ENCODE data around the gene GSTA2.
"Not testable (repeated sequence)": the region's sequence is repeated elsewhere in the genome, so short reads cannot be mapped to it uniquely, and the experiment has no call there.

GSTA2 gene

DNA sequence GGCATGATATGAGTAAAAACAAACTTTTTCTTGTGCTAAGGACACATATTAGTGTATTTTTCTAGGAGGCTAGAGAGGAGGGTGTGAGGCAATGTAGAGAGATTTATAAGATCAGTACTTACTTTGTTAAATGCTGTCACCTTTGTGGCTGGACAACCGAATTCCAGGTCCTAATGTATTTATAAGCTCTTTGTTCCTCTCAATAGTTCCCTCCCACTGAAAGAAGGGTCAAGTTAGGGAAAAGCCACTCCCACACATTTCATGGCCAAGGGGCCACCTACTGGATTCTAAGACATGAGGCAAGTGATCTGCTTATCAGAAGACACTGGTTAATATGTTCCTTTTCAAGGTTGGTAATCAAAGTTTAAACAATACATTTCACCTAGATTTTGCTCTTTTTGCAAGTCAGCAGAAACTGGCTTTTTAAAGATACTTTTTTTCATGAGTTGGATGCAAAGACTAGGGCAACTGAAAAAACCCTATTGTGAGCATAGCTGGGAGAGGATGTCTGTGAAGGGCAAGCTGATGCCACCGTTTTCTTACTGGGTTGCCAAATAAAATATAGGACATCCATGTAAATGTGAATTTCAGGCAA, at the start of gene GSTA2:
Gene GSTA2, minus strand, starts transcription at position 154 of the 595 bp plus-strand sequence. CDS start 5,528 bp downstream, outside the sequence.
- DNase-seq, result not testable (repeated sequence)

DNA sequence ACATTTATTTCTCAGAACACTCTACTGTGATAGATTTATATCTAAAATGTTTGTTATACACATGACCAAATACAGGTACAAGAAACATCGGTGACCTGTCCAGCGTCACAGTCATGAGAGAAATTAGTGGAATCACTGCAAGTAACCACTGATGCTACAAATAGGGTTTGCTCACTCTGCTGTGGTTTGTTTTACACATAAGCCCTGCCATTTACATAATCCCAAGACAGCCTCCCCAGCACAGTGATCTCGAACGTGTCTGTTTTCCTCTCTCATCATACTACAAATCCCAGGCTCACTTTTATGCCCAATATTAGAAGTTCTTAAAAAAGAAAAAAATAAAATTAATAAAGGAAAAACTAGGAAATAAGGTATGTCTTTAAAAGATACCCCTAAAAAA, 46.5 kb upstream of the GSTA2 start:
- DNase-seq, result not testable (repeated sequence)

DNA sequence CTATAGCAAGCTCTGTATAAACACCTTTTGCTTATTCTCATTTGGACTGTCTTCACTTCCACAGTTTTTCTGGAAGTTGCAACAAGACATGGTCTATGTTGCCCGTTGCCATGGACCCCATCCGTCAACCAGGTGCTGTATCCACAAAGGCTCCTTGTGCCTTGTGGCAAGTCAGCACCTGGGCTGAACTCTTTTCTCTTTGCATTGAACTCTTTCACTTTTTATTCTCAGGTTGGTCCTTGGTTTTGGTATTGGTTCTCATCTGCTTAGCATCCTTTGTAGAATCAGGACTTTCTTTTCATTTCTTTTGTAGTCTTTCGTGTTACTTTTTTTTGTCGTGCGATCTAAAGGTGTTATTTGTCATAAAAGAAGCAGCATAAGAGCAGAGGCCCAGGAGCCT, 45.4 kb upstream of the GSTA2 start:
- DNase-seq, result no peak

DNA sequence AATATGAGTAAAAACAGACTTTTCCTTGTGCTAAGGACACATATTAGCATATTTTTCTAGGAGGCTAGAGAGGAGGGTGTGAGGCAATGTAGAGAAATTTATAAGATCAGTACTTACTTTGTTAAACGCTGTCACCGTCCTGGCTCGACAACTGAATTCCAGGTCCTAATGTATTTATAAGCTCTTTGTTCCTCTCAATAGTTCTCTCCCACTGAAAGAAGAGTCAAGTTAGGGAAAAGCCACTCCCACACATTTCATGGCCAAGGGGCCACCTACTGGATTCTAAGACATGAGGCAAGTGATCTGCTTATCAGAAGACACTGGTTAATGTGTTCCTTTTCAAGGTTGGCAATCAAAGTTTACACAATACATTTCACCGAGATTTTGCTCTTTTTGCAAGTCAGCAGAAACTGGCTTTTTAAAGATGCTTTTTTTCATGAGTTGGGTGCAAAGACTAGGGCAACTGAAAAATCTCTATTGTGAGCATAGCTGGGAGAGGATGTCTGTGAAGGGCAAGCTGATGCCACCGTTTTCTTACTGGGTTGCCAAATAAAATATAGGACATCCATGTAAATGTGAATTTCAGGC, 40.5 kb upstream of the GSTA2 start, which contains the start of gene GSTA1:
Gene GSTA1, minus strand, starts transcription at position 149 of the 588 bp plus-strand sequence. CDS start 4,549 bp downstream, outside the sequence.
- not testable (repeated sequence) for DNase-seq

DNA sequence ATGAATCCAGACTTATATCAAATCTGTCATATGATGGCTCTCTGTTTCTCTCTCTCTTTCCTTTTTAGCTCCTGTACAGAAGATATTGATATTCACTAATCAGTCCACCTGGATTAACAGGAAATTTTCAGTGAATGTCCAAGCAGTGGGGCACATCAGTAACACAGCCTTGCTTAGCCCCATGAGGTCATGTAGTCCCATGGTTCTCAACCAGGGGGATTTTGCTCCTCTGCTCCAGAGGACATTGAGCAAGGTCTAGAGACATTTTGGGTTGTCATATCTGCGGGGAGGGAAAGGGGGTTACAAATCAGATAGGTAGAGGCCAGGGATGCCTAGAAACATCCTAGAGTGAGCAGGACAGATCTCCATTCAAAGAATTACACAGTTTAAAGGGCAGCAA, 39.5 kb upstream of the GSTA2 start:
- DNase-seq, result no peak

DNA sequence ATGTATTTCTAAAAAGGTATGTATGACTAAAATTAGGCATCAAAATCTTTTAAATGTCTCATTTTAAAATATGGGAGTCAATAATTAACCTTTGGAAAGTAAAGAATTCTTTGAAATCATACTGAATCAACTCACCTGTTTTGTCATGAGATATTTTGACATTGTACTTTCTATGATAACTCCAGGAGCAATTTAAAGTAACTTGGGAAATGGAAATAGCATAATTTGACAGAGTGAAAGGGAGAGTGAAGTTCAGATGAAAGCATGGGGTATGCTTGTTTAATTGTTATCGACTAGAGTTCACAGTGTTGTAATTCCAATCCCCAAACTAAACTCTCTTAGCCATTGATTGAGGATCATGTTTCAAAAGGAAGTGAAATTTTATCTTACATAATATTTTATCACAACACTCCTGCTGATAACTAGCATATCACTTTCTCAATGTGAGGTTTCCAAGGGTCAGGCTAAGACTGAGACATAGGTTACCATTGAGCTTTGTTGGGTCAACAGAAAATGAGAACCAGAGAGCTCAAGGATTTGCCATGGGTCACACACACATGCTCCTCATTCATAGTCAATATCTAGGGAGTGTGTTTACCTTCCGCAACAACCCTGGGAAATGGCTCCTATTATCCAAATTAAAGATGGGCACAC, 38.0 kb upstream of the GSTA2 start:
- no peak for DNase-seq

DNA sequence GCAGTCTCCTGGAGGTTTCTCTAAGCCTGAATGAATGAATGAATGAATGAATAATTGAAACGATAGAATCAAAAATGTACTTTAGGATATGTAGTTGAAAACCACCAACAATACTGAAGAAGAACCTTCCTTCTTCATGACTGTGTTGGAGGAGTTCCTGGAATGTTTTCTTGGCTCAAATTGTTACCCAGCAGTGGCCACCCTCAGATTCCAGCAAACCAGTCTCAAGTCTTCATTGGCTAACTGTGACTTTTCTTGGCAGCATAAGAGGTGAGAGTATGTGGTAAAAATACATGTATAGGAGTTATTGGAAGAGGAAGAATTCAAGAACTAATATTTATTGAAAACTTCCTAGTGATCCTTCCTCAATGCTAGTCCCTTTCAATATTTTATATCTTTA, 36.0 kb upstream of the GSTA2 start:
- DNase-seq, result not testable (repeated sequence)

DNA sequence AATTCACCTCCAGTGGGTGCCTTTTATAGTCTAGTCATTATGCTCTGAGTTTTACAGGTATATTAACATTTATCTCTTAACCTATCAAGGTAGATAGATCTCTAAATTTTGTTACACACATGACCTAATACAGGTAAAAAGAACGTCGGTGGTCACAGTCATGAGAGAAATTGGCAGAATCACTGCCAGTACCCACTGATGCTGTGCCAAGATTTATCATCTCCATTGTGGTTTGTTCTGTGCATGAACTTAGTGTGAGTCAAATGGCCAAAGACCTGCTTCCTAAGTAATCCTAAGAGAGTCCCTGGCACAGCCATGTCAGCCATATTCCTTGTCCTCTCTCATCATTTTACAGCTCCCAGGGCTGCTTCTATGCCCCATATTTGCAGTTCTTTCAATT, 31.1 kb upstream of the GSTA2 start:
- not testable (repeated sequence) for DNase-seq

DNA sequence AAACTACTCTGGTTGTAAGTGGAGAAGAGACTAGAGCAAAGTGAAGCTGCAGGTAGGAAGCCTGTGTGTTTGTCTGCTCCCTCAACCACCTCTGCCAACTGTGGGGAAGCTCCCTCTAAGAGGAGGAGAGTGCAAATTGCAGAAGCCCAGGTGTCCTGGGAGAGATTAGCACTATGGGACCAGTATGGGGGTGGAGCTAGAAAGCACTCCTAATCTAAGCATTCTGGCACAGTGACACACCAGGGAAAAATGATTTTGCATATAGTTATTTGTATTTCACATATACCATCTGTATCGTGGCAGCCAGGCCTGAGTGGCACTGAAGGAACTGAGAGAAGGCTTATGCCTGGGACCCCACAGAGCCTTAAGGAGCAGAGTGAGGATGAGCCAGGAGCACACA, 27.6 kb upstream of the GSTA2 start:
- no peak for DNase-seq

DNA sequence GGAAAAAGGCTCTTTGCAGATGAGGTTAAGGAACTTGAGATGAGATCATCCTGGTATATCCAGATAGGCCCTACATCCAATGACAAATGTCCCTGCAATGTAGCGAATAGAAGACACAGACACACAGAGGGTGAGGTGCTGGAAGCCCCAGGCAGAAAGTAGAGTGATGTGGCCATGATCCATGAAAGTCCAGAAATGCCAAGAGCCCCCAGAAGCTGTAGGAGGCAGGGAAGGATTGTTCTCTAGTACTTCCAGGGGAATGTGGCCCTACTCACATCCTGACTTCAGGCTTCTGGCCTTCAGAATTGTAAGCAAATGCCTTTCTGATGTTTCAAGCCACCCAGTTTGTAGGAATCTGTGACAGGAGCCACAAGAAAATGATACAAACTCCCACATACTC, 26.4 kb upstream of the GSTA2 start:
- DNase-seq, result not testable (repeated sequence)

DNA sequence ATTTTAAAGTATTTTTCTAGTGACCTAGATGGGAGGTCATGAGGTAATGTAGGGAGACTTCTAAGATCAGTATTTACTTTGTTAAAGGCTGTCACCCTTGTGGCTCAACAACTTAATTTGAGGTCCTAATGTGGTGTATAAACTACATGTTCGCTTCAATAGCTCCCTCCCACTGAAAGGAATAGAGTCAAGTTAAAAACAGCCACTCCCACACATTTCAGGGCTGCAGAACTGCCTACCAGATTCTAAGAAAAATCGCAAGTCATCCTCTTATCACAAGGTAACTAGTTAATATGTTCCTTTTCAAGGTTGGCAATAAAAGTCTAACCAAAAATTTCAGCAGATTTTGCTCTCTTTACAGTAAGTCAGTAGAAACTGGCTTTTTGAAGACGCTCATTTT, 25.2 kb upstream of the GSTA2 start:
- no peak for DNase-seq

DNA sequence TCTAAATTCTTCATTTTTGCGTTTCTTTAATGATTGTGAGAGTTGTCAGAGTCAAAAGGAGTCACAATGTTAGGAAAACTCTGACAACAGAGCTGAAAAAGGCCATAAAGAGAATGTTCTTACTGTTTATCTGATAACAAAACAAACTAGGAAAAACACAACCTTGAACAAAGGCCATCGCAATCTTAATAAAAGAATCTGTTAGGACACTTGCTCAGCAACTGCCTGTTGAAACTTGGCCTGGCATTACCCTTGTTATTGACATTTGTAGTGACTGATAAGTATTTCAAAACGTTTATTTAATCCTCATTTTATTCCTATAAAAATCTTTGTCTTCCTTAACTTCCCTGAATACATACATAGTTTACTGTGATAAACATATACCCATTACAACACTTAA, 24.6 kb upstream of the GSTA2 start:
- no peak for DNase-seq

DNA sequence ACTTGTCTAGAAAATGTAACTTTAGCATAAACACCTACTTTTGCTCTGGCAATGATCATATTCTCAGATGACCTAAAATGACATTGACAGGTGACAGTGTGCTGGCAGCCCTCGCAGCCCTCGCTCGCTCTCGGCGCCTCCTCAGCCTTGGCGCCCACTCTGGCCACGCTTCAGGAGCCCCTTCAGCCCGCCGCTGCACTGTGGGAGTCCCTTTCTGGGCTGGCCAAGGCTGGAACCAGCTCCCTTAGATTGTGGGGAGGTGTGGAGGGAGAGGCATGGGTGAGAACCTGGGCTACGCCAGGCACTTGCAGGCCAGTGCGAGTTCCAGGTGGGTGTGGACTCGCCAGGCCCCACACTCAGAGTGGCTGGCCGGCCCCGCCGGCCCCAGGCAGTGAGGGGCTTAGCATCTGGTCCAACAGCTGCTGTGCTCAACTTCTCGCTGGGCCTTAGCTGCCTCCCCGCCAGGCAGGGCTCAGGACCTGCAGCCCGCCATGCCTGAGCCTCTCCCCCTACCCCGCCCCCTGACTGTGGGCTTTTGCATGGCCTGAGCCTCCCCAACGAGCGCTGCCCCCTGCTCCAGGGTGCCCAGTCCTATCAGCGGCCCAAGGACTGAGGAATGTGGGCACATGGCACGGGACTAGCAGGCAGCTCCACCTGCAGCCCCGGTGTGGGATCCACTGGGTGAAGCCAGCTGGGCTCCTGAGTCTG, 23.1 kb upstream of the GSTA2 start:
- no peak for DNase-seq

DNA sequence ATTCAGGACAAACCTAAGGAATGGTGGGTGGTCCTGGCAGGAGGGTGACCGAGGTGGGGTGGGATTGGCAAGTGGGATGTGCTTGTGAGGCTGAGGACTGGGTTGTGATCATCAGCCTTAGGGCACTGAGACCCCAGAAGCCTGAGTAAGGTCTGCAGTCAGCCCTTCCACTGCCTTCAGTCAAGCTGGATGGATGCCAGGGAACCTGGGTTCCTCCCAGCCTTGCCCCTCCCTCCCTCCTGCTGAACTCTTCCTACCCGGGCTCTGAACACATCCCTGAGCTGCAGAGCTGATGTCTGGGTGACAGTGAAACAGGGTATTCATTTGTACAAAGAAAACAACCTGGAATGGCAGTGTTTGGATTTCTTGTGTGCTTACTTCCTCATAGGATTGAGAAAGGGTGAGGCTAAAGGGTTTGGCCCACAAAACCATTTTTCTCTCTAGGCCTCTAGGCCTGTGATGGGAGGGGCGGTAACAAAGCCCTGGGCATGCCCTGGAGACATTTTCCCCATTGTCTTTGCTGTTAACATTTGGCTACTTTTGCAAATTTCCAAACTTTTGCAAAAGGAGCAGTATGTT, 19.5 kb upstream of the GSTA2 start:
- not testable (repeated sequence) for DNase-seq

DNA sequence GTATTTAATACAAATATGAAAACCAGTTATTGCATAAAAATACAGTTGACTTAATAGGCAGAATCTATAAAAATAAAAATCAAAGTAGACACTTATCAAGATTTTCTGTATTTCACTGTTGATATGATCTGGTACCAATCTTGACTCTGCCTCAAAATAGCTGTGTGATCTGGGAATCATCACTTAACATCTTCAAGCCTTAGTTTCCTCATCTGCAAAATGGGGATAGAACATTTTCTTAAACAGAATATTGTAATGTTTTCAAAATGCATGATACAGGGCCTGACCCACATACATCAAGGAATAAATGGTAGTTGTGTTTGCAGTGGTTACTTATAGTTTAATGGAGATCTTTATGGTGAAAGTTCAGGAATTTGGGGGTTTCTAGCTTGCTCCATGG, 18.9 kb upstream of the GSTA2 start:
- not testable (repeated sequence) for DNase-seq

DNA sequence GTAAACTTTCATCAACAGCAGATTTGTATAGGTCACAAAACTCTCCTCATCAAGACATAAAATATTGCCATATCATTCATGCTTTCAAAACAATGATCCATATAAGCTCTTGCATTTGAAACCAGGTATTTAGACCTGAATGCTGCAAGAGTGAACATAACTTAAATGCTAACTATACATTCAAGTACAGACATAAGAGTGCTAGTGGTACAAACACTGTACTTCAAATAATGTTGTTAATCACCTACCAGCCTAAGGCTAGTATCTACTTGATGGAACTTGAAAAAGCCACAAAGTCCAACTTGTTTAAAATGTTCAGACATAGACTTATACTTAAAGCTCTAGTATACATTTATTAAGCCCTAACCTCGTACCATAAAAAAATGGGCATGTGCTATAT, 16.0 kb upstream of the GSTA2 start:
- no peak for DNase-seq

DNA sequence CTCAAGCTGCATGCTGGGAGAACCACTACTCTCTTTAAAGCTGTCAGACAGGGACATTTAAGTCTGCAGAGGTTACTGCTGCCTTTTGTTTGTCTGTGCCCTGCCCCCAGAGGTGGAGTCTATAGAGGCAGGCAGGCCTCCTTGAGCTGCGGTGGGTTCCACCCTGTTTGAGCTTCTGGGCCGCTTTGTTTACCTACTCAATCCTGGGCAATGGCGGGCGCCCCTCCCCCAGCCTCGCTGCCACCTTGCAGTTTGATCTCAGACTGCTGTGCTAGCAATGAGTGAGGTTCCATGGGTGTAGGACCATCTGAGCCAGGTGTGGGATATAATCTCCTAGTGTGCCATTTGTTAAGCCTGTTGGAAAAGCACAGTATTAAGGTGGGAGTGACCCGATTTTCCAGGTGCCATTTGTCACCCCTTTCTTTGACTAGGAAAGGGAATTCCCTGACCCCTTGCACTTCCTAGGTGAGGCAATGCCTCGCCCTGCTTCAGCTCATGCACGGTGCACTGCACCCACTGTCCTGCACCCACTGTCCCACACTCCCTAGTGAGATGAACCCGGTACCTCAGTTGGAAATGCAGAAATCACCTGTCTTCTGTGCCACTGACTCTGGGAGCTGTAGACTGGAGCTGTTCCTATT, 13.6 kb upstream of the GSTA2 start:
- not testable (repeated sequence) for DNase-seq

DNA sequence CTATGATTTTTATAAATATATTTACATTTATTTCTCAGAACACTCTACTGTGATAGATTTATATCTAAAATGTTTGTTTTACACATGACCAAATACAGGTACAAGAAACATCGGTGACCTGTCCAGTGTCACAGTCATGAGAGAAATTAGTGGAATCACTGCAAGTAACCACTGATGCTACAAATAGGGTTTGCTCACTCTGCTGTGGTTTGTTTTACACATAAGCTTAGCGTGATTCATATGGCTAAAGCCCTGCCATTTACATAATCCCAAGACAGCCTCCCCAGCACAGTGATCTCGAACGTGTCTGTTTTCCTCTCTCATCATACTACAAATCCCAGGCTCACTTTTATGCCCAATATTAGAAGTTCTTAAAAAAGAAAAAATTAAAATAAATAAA, 6.1 kb upstream of the GSTA2 start:
- not testable (repeated sequence) for DNase-seq

DNA sequence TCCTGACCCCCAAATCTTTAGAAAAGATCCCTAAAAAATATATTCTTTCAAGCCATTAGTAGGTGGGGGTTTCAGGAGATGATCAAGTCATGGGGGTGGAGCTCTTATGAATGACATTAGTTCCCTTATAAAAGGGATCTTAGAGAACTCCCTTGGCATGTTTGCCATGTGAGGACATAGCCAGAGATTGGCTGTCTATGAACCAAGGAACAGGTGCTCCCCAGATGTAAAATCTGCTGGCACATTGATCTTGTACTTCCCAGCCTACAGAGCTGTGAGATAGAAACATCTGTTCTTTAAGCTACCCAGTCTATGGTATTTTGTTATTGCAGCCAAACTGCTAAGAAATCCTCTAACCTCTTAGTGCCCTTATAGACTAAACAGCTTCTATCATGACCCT, 4.4 kb upstream of the GSTA2 start:
- DNase-seq, result not testable (repeated sequence)

DNA sequence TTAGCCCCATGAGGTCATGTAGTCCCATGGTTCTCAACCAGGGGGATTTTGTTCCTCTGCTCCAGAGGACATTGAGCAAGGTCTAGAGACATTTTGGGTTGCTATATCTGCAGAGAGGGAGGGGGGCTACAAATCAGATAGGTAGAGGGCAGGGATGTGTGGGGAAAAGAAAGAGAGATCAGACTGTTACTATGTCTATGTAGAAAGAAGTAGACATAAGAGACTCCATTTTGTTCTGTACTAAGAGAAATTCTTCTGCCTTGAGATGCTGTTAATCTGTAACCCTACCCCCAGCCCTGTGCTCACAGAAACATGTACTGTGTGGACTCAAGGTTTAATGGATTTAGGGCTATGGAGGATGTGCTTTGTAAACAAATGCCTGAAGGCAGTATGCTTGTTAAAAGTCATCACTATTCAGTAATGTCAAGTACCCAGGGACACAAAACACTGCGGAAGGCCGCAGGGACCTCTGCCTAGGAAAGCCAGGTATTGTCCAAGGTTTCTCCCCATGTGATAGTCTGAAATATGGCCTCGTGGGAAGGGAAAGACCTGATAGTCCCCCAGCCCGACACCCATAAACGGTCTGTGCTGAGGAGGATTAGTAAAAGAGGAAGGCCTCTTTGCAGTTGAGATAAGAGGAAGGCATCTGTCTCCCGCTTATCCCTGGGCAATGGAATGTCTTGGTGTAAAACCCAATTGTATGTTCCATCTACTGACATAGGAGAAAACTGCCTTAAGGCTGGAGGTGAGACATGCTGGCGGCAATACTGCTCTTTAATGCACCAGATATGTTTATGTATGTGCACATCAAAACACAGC, 1.4 kb downstream of the GSTA2 start:
- not testable (repeated sequence) for DNase-seq

DNA sequence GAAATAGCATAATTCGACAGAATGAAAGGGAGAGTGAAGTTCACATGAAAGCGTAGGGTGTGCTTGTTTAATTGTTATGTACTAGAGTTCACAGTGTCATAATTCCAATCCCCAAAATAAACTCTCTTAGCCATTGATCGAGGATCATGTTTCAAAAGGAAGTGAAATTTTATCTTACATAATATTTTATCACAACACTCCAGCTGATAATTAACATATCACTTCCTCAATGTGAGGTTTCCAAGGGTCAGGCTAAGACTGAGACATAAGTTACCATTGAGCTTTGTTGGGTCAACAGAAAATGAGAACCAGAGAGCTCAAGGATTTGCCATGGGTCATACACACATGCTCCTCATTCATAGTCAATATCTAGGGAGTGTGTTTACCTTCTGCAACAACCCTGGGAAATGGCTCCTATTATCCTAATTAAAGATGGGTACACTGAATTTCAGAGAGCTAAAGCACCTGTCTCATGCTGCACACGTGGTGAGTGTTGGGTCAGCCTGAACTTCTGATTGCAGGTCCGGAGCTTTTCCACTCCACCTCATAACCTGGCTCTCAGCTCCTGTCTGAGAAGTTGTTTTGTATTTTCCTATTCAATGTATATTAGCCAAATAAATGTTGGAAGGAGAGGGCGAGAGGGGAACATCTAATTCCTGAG, 3.0 kb downstream of the GSTA2 start:
- no peak for DNase-seq
